HG03175 (cell line): ENCODE data around the gene DENND1A.
"Not testable (repeated sequence)": the region's sequence is repeated elsewhere in the genome, so short reads cannot be mapped to it uniquely, and the experiment has no call there.

Experiments
- ATAC-seq: cut with Tn5 transposase; IDR thresholded peaks from one replicate; pipeline ENCODE4 v1.9.1; 2021; ENCODE audit warnings: mild to moderate bottlenecking, moderate library complexity; ENCODE audit not compliant: unreplicated experiment

The DENND1A gene

DNA sequence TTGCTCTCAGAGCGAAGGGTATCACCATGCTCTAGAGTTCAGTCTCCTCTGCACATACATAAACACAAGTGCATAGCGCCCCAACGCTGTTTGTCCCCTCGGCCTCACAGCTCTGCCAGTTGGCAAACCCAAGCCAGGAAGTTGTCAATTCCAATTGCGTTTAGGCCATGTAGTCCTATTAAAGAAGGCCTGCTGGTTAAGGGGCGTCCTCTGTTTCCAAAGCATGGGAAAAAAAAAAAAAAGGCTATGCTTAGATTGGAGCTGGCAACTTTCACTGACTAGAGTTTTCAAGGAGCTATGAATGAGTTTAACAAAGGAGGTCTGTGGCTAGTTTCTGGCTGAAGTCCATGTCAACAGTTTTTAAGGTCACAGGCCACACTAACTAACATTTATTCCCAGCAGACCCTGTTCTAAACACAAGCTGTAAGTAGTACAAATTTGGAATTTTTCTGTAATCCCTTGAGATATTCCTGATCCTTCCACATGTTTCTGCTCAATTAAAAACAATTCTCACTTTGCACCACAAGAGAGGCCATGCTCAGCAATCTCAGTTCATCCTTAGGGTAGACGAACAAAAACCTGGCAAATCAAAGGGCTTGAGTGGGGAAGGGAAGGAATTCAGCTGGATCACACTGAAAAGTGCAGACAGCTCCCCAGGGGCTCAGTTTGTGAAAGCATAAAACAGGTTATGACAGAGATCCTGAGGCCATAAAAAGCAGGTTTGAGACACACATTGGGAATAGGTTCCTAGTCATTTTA lies 187.7 kb downstream of the DENND1A start:
- ATAC-seq, result no peak

DNA sequence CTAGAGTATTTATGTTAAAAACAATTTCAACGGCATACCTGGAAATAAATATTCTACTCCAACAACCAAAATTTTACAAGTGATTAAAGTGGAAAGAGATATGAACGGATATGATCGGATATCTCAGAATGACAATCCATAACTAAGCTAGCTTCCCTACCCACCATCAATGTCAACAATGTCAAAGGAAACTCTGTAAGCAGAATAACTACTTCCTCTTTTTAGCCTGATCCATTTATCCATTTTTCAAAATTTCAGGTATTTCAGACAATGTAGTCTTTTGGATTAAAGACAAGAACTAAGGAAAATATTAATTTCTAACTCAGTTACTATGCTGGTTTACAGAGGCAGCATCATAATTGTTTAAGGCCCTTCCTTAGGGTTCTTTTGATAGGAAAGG lies 188.7 kb downstream of the DENND1A start:
- no peak for ATAC-seq

DNA sequence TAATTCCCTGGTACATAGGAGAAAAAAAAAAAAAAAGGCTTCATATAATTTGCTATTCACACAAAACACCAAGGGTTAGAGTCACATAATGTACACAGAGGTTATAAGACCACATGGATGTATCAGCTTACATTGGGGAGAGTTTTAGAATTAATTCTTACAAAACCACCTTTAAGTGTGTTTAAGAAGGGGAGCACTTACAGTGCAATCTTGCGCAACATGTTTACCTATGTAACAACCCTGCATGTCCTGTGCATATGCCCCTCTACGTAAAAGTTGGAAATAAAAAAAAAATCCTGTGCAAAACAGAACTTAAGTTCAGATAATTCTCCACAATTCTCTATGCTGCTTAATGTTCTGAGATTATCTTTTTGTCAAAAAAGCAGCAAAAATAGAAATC lies 190.0 kb downstream of the DENND1A start:
- ATAC-seq, result no peak

DNA sequence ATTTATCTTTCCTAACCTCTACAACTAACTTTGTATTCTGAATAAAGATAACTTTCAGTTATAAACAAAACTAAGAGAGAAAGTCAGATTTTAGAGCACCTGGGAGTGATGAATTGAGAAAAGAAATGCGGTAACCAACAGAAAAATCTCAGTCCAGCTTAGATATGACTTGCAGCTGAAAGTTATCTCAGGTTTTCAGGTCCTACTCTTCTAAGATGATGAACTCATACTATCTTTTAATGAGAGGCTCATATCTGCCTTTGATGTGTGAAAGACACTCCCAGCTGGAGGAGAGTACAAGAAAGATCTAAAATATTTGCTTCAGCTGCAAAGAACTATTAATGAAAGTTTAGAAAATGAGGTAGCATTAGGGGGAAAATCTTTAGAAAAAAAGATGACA lies 190.5 kb downstream of the DENND1A start:
- ATAC-seq, result no peak

DNA sequence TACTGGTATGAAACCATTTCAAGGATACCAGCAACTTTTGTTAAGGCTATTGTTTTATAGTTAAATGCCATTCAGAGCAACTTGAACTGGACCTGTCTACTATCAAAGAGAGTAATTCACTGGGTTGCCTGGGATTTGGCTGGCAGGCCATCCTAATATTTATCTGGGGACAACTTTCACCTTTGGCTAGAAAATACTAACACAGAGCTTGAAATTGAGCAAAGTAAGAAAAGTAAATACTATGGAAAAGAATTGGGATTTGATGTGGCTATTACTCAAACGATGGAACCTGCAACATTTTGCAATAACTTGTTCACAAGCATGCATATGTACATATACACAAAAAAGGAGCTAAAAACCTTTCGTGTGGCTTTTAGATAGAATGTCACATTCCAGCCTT lies 191.3 kb downstream of the DENND1A start:
- no peak for ATAC-seq

DNA sequence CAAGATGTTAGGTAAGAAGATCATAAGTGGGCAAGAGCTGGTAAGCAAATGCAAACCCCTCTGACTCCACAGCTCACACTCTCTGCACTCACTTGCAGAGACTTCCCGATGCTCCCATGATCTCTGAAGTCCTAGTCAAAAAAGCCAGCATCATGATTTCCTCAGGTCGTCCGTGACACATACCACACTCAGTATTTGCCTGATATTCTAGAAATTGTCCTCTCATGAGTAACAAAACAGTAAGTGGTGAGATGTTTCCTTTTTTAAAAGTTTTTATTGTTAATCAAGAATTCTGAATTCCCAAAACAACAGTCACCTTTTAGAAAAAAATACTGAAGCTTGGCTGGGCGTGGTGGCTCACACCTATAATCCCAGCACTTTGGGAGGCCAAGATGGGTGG lies 194.6 kb downstream of the DENND1A start:
- no peak for ATAC-seq

DNA sequence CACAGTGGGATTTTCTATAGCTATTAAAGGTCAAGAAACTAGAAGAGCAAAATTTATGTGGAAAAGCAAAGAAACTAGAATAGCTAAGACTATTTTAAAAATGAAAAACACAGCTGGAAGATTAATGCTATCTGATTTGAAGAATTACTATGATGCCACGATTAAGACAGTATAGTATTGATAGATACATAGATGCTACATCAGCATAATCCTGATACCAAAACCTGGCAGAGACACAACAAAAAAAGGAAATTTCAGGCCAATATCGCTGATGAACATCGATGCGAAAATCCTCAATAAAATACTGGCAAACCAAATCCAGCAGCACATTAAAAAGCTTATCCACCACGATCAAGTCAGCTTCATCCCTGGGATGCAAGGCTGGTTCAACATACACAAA lies 201.4 kb downstream of the DENND1A start:
- not testable (repeated sequence) for ATAC-seq

DNA sequence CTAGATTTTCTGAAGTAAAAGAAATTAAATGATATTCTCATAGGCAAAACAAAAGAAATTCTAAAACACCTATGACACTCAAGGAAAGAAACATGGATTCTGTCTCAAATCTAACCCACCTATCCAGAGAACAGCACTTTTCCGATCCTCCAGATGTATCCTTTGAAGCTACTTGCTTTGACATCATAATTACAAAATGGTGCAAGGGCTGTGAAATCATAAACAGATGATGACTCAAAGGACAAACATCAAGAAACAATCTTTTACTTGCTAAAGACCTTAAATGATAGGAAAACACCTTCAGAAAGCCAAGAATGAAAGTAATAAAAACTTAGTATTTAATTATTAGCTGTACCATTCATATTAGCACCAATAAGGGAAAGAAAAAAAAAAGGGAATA lies 202.6 kb downstream of the DENND1A start:
- no peak for ATAC-seq

DNA sequence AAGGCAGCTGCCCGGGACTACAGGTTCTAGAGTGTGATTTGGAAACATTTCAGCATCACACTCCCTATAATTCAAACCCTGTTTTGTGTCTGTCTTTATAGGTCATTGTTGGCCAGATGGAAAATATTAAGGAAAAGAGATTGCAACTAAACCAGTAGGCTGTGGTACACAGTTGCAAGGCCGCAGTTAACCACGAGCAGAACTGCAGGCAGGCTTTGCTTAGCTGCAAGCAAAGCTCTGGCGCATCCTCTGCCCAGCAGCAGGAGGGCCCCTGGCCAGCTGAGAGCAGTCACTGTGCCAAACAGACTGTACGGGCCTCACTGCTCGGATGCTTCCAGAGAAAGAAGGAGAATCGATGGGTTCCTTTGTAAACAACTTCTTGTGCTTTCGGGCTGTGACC lies 204.5 kb downstream of the DENND1A start:
- no peak for ATAC-seq

DNA sequence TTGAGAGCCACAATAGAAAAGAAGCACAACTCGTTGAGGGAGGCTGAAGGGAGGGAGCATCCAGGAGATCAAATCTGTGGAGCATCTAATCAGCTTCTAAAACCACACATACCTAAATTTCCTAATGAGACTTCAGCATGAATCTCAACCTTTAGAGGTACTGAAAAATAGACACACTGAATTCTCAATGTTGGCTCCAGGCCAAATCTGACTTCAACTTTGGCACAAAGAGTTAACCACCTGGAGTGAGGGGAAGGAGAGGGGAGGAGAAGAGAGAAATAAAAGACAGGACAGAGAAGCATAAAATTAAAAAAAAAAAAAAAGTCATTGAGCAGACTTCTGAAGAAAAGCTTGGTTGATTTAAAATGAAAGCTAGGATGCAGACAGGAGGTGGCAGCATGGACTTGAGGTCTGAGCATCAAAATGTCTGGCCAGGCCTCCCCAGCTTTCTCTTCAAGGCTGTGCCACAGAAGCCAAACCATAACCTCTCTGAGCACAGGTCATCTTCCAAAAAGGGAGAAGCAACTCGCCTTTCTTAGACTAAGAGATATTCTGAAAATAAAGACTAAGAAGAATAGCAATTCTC lies 205.6 kb downstream of the DENND1A start:
- ATAC-seq, result no peak

DNA sequence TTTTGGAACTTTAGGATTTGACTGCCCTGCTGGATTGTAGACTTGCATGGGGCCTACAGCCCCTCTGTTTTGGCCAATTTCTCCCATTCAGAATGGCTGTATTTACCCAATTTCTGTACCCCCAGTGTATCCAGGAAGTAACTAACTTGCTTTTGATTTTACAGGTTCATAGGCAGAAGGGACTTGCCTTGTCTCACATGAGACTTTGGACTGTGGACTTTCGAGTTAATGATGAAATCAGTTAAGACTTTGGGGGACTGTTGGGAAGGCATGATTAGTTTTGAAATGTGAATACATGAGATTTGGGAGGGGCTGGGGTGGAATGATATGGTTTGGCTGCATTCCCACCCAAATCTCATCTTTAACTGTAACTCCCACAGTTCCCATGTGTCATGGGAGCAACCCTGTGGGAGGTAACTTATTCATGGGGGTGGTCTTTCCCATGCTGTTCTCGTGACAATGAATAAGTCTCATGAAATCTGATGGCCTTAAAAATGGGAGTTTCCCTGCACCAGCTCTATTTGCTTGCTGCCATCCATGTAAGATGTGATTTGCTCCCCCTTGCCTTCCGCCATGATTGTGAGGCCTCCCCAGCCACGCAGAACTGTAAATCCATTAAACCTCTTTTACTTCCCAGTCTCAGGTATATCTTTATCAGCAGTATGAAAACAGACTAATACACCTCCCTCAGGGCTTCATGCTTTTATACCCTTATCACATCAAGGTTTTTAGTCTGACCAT lies 206.6 kb downstream of the DENND1A start:
- ATAC-seq, result no peak

DNA sequence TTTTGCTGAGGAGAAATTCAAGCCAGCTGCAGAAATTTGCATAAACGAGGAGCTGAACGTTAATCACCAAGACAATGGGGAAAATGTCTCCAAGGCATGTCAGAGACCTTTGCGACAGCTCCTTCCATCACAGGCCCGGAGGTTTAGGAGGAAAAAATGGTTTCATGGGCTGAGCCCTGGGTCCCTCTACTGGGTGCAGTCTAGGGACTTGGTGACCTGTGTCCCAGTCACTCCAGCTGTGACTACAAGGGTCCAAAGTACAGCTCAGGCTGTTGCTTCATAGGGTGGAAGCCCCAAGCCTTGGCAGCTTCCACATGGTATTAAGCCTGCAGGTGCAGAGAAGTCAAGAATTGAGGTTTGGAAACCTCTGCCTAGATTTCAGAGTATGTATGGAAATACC lies 207.5 kb downstream of the DENND1A start:
- ATAC-seq, result no peak

DNA sequence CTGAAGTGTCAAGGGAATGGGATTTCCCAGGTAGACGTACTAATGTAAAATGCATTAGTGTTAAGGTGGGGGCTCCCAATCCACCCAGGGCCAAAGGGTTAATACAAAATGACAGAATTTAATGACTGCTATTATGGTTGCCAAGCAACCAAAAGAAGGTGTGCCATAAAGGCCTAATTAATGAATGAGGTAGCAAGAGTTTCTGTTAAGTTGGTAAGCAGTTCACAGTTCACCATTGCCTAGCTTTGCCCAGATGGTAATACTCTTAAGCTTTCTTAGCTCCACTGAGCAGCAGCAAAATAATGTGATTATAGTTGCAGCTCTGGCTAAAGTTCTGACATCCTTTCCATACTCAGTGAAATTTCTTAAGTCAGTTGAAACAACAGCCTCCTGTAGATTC lies 211.7 kb downstream of the DENND1A start:
- ATAC-seq, result no peak

DNA sequence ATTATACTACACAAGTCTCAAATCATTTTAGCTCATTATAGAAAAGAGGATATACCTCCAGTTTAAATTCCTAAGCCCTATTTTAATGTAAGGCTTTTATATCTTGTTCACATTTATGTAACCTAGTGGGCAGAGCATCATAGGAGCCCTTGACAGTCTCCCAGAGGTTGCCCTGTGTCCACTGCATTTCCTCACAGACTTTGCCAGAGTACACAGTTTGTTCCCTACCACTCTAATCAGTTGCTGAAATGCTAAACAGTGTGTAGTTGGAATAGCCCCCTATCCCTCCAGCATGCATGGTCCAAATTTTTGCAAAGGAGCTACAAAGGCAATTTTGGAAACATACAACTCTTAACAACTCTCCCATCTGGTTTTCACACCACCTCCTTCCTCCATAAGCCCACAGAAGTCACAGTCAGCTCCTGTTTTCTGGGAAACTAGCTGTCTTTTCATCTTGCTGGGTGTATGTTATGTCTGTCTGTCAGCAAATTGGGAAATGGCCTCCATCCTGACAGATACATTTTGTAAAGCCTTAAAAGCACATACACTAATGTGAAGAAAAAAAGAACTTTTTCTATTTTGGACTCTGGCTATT lies 212.2 kb downstream of the DENND1A start:
- no peak for ATAC-seq

DNA sequence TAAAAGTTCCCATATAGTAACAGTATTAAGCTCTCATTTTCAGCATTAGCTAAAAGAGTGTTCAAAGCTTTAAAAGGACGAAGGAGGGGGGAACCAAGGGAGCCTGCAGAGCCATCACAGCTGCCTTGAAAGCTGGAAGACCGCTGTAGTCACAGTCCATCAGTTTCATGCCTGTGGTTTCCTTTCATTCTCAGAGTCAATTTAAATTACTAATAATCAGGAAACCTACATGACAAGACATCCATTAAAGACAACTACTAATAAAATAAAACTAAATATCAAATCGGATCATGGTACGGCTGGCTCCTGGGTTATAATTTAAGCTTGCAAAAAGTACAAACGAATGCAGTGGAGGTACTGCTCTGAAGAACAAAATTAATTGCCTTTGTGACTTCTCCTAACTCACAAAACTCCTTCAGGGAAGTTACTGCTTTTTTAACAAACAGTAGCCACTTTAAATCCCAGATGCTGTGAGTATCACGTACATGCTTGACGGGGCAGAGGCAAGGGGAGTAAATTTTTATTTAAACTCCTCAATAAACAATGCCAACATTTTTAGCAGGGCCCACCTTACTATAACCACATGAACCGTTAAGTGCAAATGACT lies 213.5 kb downstream of the DENND1A start:
- no peak for ATAC-seq

DNA sequence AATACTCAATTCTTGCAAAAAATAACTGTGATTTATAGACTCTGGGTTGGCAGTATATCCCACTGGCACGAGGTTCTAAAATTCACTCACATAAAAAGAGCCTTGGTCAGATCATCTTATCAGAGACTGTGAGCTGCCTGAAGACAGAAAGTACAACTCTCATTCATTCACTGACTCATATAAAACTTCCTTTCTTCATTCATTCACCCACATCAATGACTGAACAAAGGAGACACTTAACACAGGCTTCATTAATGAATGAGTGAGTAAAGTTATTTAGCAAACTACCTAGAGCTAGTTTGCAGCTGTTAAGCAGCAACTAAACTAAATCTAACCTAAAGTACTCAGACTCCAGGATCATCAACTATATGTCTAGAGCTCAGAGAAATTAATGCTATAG lies 214.7 kb downstream of the DENND1A start:
- no peak for ATAC-seq

DNA sequence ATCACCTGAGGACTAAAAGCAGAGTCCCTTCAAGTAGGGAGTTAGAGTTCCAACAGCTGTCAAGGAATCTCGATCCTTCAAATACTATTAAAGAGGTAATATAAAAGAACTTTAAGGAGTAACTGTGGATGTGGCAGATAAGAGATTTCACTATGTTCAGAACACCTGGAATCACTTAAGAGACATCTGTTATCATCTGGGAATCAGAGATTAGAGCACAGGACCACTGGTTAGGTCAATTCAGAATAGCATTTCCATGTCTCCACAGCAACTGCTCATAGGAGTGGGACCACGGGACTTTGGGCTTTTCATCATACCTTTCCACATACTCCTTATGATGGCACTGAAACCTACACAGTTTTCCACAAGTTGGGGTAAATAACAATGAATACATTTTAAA lies 216.6 kb downstream of the DENND1A start:
- no peak for ATAC-seq

DNA sequence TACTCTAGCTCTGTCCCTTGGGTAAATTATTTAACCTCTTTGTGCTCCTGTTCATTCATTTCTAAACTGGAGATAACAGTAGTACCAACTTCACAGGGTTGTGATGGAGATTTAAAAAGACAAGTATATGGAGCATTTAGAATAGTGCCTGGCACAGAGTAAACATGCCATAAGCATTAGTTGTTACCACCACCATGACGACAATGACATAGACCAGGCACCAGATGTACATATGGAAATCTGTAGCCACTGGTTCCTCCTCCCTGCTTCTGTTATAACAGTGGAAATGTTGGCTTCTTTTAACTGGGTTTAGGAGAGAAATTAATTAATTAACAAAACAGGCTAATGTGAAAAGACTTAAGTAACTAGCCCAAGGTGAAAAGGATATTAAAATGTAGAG lies 217.5 kb downstream of the DENND1A start:
- no peak for ATAC-seq

DNA sequence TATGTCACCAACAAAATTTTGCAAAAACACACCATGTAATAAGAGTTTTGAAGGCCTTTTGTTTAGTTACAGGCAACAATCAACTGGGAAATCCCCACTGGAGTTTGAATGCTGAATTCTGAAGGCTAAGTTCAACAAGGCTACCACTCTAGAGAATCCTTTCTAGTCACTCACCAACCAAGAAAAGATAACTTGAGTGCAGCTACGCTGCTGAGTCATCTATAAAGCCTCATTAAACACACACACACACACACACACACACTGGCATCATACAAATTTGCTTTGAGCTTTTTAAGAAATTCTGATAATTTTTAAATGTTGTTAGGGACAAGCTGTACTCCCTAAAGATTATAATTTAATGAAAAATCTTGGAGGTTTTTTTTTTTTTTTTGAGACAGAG lies 219.6 kb downstream of the DENND1A start:
- no peak for ATAC-seq

DNA sequence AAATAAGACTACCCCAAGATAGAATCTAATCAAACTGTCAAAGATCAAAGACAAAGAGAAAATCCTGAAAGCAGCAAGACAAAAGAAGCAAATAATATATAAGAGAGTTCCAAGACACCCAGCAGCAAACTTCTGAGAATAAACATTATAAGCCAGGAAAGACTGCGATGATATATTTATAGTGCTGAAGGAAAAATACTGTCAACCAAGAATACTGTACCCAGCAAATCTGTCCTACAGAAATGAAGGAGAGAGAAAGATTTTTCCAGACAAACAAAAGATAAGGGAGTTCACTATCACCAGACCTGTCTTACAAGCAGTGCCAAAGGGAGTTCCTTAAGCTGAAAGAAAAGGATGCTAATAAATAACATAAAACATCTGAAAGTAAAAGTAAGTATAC lies 227.4 kb downstream of the DENND1A start:
- no peak for ATAC-seq

DNA sequence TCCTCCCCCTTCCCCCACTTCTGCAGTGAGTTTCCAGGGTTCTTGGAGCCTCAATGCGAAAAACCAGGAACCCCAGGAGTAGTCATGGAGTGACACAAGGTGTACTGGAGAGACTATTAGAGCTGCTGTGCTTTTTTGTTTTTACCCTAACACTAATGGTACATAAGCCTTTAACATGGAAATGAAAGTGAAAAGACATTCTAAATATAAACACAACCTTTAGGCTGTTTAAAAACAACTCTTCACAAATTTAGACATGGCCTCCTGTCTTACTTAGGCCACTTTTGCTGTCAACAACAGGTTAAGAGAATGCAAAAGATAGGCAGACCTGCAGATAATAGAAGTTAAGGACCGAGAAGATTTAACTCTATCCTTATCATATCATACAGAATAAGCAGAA lies 232.2 kb downstream of the DENND1A start:
- ATAC-seq, result no peak
